Ishikawa (cell line): ENCODE measurements around the gene POLR1D.

Source experiments
- CEBPB ChIP-seq: IDR thresholded peaks from 2 replicates; pipeline ENCODE4 v1.6.1; 2012
- CREB1 ChIP-seq: IDR thresholded peaks from 2 replicates; pipeline ENCODE4 v1.6.1; 2012; ENCODE audit warnings: low read depth
- EGR1 ChIP-seq: IDR thresholded peaks from 2 replicates; pipeline ENCODE4 v1.6.1; 2012
- EP300 ChIP-seq: IDR thresholded peaks from 2 replicates; pipeline ENCODE4 v1.6.1; 2012; ENCODE audit warnings: borderline replicate concordance
- FOXM1 ChIP-seq: IDR thresholded peaks from 2 replicates; pipeline ENCODE4 v1.6.1; 2012; ENCODE audit warnings: low read depth, borderline replicate concordance
- MAX ChIP-seq: IDR thresholded peaks from 2 replicates; pipeline ENCODE4 v1.6.1; 2012
- NFIC ChIP-seq: IDR thresholded peaks from 2 replicates; pipeline ENCODE4 v1.6.1; 2012
- RAD21 ChIP-seq: IDR thresholded peaks from 2 replicates; pipeline ENCODE4 v1.6.1; 2012; ENCODE audit warnings: low read depth
- REST ChIP-seq: IDR thresholded peaks from 2 replicates; pipeline ENCODE4 v1.6.1; 2012; ENCODE audit warnings: low read depth, mild to moderate bottlenecking
- TAF1 ChIP-seq: IDR thresholded peaks from 2 replicates; pipeline ENCODE4 v1.6.1; 2012; ENCODE audit warnings: low read depth, mild to moderate bottlenecking
- TCF12 ChIP-seq: IDR thresholded peaks from 2 replicates; pipeline ENCODE4 v1.6.1; 2012; ENCODE audit warnings: low read depth
- TEAD4 ChIP-seq: IDR thresholded peaks from 2 replicates; pipeline ENCODE4 v1.6.1; 2012
- USF1 ChIP-seq: IDR thresholded peaks from 2 replicates; pipeline ENCODE4 v1.6.1; 2012
- YY1 ChIP-seq: IDR thresholded peaks from 2 replicates; pipeline ENCODE4 v1.6.1; 2012; ENCODE audit warnings: low read depth
- ZBTB7A ChIP-seq: IDR thresholded peaks from 2 replicates; pipeline ENCODE4 v1.6.1; 2012; ENCODE audit warnings: low read depth

Gene POLR1D

GRCh38 chr13:27641711-27642502 is 20.2 kb downstream of the POLR1D start:
- TF ChIP-seq EGR1 = no peak
- TF ChIP-seq ZBTB7A = no peak
- TF ChIP-seq CEBPB = no peak
- TF ChIP-seq TCF12 = no peak
- TF ChIP-seq EP300 = no peak
- no peak for TF ChIP-seq NFIC
- no peak for TF ChIP-seq USF1
- no peak for TF ChIP-seq CREB1
- TF ChIP-seq FOXM1 = no peak
- no peak for TF ChIP-seq MAX
- TF ChIP-seq YY1 = no peak

- TF ChIP-seq TCF12 = no peak
- TF ChIP-seq NFIC = no peak
- no peak for TF ChIP-seq RAD21
- TF ChIP-seq TEAD4 = no peak
These were observed 21.8 kb downstream of the POLR1D start for GRCh38 chr13:27643334-27644132.

- TF ChIP-seq USF1 (no peak), MAX (no peak), NFIC (no peak), CEBPB (no peak), YY1 (no peak), CREB1 (no peak), TEAD4 (no peak), FOXM1 (no peak), ZBTB7A (no peak), EP300 (no peak), REST (no peak), EGR1 (no peak), TAF1 (no peak), RAD21 (no peak), TCF12 (no peak)
These were observed 22.6 kb downstream of the POLR1D start for GRCh38 chr13:27644302-27644701.

- TF ChIP-seq TAF1 = no peak
- TF ChIP-seq TCF12 = no peak
- no peak for TF ChIP-seq USF1
- TF ChIP-seq ZBTB7A = no peak
- TF ChIP-seq NFIC = no peak
- TF ChIP-seq YY1 = no peak
- no peak for TF ChIP-seq CEBPB
- TF ChIP-seq REST = no peak
- TF ChIP-seq MAX = no peak
These were observed 28.6 kb downstream of the POLR1D start for GRCh38 chr13:27650312-27650711.

GRCh38 chr13:27654059-27654458 is 32.4 kb downstream of the POLR1D start:
- TF ChIP-seq TEAD4 (no peak), CREB1 (no peak), CEBPB (no peak), TAF1 (no peak), REST (no peak), USF1 (no peak)
